Uterus (tissue), 2 donors: ENCODE measurements around the gene MAGI2.

Experiments
- CTCF ChIP-seq, 4 experiments: fragments of 200-600 bp in 2 of 4; fragments of 450-650 bp in 2 of 4; sonication (generic) in 2 of 4; IDR thresholded peaks; one replicate each; pipeline ENCODE4 v1.5.1; 2016 to 2019; ENCODE audit warnings: antibody characterized with exemption in 4 of 4, mild to moderate bottlenecking in 2 of 4, moderate library complexity in 1 of 4
- POLR2A ChIP-seq, 2 donors: fragments of 450-650 bp; IDR thresholded peaks; one replicate each; pipeline ENCODE4 v1.6.1; 2016; ENCODE audit warnings: antibody characterized with exemption in 2 of 2, mild to moderate bottlenecking in 1 of 2, moderate library complexity in 1 of 2

GRCh38 chr7:78370936-78371335 is 1082.5 kb downstream of the MAGI2 start:
- no peak for TF ChIP-seq POLR2A (IDR thresholded peaks at IDR 0.05)
- TF ChIP-seq CTCF (IDR thresholded peaks at IDR 0.05), result no peak
